Right atrium auricular region (tissue), 2 donors: ENCODE data around the gene LRRC72. TPM values are rescaled to one million over a fixed set of nuclear protein-coding genes. Genes with fewer than 3 reads are reported as not detected.
"Not testable (repeated sequence)": the region's sequence is repeated elsewhere in the genome, so short reads cannot be mapped to it uniquely, and the experiment has no call there.

Source experiments
- DNase-seq: peaks from one replicate; pipeline ENCODE4 v3.0.0-alpha.2; 2019; ENCODE audit warnings: low spot score
- H3K27ac ChIP-seq, 2 donors: fragments of 200-600 bp; sonication (generic); 1 replicate in 1 of 2; 2 replicates in 1 of 2; pipeline ENCODE4 v1.5.1; 2016 to 2019
- H3K27me3 ChIP-seq, 2 donors: fragments of 200-600 bp; sonication (generic); one replicate each; pipeline versions ENCODE4 v1.5.1 to v1.6.0; 2017 to 2019
- H3K36me3 ChIP-seq: fragments of 200-600 bp; sonication (generic); one replicate; pipeline ENCODE4 v1.5.1; 2016
- H3K4me1 ChIP-seq, 2 donors: fragments of 200-600 bp; sonication (generic); one replicate each; pipeline versions ENCODE4 v1.5.1 to v1.6.0; 2017 to 2019
- H3K4me3 ChIP-seq, 2 donors: fragments of 200-600 bp; sonication (generic); 1 replicate in 1 of 2; 2 replicates in 1 of 2; pipeline ENCODE4 v1.5.1; 2017 to 2019; ENCODE audit warnings: mild to moderate bottlenecking in 1 of 2, moderate library complexity in 1 of 2
- H3K9me3 ChIP-seq, 2 donors: fragments of 200-600 bp; sonication (generic); one replicate each; pipeline ENCODE4 v1.5.1; 2019
- CTCF ChIP-seq, 2 donors: fragments of 200-600 bp; sonication (generic); IDR thresholded peaks; one replicate each; pipeline ENCODE4 v1.5.1; 2019; ENCODE audit warnings: antibody characterized with exemption in 2 of 2
- total RNA-seq, 2 donors: library from RNA; depleted of rRNA; stranded (reverse); fragments of >200 nt; gene quantifications; one replicate each; pipeline ENCODE4 v1.1.0, GENCODE V29; 2016

Gene LRRC72
- total RNA-seq, 2 donors from 2014 or later, result not detected

DNA sequence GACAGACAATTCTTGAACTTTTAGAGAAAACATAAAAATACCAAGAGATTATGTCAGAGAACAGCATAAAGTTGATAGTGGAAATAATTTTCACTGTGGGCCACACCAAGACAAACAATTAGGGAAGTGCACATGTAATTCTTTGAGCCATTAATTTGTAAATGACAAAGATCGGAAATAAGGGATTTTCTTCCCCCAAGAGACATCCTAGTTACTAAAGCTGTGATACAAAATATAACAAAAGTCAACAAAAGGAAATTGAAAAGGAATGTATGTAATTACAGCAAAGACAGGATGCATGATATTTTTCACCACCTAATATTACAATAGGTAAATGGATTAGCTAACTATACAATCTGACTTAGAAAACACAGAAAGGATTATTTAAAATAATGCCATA, 12.4 kb upstream of the LRRC72 start:
- H3K4me1 ChIP-seq, result no peaks in the 10 kb centered on the region
- no peaks in the 10 kb centered on the region for H3K27me3 ChIP-seq
- TF ChIP-seq CTCF (IDR thresholded peaks at IDR 0.05), result no peak
- no peak for DNase-seq
- no peak overlapping the region for H3K4me3 ChIP-seq
- no peak overlapping the region for H3K27ac ChIP-seq
- H3K9me3 ChIP-seq, result no peaks in the 10 kb centered on the region
- H3K36me3 ChIP-seq, result no peaks in the 10 kb centered on the region

DNA sequence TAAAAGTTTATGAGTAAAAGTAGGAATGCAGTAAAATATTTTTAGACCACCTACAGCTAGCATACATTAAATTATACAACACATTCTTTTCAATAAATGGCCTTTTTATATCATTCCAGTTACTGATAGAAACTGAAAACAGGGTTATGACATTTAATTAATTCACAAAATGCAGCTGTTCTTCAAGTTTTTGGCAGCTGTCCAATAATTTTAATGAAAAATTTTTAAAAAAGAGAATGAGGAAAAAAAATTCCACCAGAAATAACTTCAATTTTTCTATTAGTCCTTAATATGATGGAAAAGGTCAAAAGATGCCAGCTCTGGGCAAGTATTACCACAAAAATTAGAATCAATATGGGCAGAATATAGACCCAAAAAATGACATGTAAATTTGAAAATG, 11.9 kb upstream of the LRRC72 start:
- Histone ChIP-seq H3K27ac (no peak overlapping the region), H3K4me3 (no peak overlapping the region), H3K27me3 (no peaks in the 10 kb centered on the region), H3K9me3 (no peaks in the 10 kb centered on the region), H3K4me1 (no peaks in the 10 kb centered on the region), H3K36me3 (no peaks in the 10 kb centered on the region)
- TF ChIP-seq CTCF (IDR thresholded peaks at IDR 0.05), result no peak
- no peak for DNase-seq

DNA sequence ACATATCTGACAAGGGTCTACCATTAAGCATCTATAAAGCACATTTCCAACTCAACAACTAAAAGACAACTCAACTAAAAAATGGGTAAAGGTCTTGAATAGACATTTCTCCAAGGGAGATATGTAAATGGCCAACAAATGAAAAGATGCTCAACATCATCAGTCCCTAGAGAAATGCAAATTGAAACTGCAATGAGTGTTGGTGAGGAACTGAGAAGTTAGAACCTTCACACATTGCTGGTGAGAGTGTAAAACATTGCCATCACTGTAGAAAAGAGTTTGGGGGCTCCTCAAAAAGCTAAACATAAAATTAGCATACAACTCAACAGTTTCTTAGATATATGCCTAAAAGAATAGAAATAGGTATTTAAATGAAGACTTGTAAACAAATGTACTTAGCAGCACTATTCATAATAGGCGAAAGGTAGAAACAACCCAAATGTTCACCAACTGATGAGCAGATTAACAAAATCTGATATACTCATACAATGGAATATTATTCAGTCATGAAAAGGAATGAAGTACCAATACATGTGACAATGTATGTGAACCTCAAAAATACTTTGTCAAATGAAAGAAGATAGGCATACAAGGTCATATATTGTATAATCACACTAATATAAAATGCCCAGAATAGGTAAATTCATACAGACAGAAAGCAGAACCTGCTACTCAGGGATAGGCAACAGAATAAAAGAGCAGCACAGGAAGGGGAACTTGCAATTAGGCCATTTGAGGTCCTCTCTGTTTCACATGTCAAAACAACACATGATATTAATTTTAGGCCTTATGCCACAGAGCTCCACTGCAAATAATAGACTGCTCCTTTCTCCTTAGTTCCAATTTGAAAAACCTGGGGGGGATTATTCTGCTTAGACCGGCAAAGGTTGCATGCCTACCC, 10.6 kb upstream of the LRRC72 start:
- Histone ChIP-seq H3K4me1 (no peaks in the 10 kb centered on the region), H3K27ac (no peak overlapping the region), H3K4me3 (no peak overlapping the region), H3K36me3 (no peaks in the 10 kb centered on the region), H3K9me3 (no peaks in the 10 kb centered on the region), H3K27me3 (no peaks in the 10 kb centered on the region)
- no peak for DNase-seq
- no peak for TF ChIP-seq CTCF (IDR thresholded peaks at IDR 0.05)

- H3K4me3 ChIP-seq, H3K4me1 ChIP-seq, H3K36me3 ChIP-seq, DNase-seq, H3K27ac ChIP-seq, H3K9me3 ChIP-seq, H3K27me3 ChIP-seq: not testable (repeated sequence)
Measured at GRCh38 chr7:16519985-16520384, 6.6 kb upstream of the LRRC72 start.

DNA sequence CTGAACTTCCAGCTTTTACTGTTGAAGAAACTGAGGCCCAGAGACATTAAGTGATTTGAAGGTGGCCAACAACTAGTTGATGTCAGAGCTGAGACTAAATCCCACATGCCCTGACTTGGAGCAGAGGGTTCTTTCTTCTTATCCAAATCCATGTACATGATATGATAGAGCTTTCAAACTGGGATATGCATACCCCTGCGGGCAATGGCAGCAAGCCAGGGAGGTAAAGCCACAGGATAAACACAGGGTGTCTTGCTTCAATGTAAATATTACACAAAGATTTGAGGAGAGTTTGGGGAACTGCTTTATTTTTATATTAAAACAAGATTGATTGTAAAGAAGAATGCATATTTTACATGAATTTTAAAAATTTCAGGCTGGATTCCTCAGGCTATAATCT, 2.3 kb upstream of the LRRC72 start:
- TF ChIP-seq CTCF (IDR thresholded peaks at IDR 0.05), result no peak
- DNase-seq, result no peak
- Histone ChIP-seq H3K4me3 (no peak overlapping the region), H3K36me3 (no peaks in the 10 kb centered on the region), H3K9me3 (no peaks in the 10 kb centered on the region), H3K27me3 (no peaks in the 10 kb centered on the region), H3K4me1 (no peaks in the 10 kb centered on the region), H3K27ac (no peak overlapping the region)

DNA sequence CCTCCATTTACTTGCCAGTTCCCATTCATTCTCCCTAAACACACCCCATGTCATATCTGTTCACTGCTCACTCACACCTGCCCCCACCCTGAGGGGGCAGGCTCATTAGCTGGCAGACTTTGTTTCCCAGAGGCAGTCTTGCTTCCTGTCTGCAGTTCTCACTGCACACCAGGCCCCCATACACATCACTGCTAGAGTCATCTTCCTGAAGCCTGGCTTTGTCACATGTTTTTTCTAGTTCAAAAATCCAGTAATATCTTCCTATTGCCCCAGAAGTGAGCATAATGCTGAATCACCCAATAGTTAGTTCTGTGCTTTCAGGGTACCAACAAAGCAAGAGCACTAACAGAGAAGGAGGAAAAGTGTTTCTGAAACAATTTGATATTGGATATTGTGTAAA, 1.9 kb downstream of the LRRC72 start:
- Histone ChIP-seq H3K4me3 (no peak overlapping the region), H3K36me3 (no peaks in the 10 kb centered on the region), H3K9me3 (no peaks in the 10 kb centered on the region), H3K4me1 (no peaks in the 10 kb centered on the region), H3K27me3 (no peaks in the 10 kb centered on the region), H3K27ac (no peak overlapping the region)
- no peak for DNase-seq
- no peak for TF ChIP-seq CTCF (IDR thresholded peaks at IDR 0.05)
